MM.1S (cell line): ENCODE data around the gene CNEP1R1.

Experiments used
- DNase-seq: peaks from one replicate; pipeline ENCODE4 v3.0.0-alpha.2; 2015
- H2AFZ ChIP-seq: fragments of 300-600 bp; sonication (generic); 2 replicates; pipeline ENCODE4 v1.6.0; 2016; ENCODE audit warnings: antibody characterized with exemption, low read length
- H3F3A ChIP-seq: fragments of 300-600 bp; sonication (generic); 2 replicates; pipeline ENCODE4 v1.6.1; 2016; ENCODE audit warnings: mild to moderate bottlenecking, antibody characterized with exemption, low read length, moderate library complexity, mixed read lengths; ENCODE audit not compliant: insufficient read depth
- H3K27ac ChIP-seq: fragments of 300-600 bp; sonication (generic); 2 replicates; pipeline ENCODE4 v1.5.1; 2016; ENCODE audit warnings: mild to moderate bottlenecking, low read length
- H3K27me3 ChIP-seq: fragments of 300-600 bp; sonication (generic); replicated peaks from 2 replicates; pipeline ENCODE4 v1.6.0; 2016; ENCODE audit warnings: low read length; ENCODE audit not compliant: insufficient read depth
- H3K36me3 ChIP-seq: fragments of 300-600 bp; sonication (generic); replicated peaks from 2 replicates; pipeline ENCODE4 v1.6.1; 2016; ENCODE audit warnings: mild to moderate bottlenecking, low read length, mixed read lengths; ENCODE audit not compliant: insufficient read depth
- H3K4me1 ChIP-seq: fragments of 300-600 bp; sonication (generic); 2 replicates; pipeline ENCODE4 v1.6.1; 2016; ENCODE audit warnings: low read length, mixed read lengths
- H3K4me2 ChIP-seq: fragments of 300-600 bp; sonication (generic); 2 replicates; pipeline ENCODE4 v1.6.0; 2016; ENCODE audit warnings: low read depth, low read length
- H3K4me3 ChIP-seq: fragments of 300-600 bp; sonication (generic); 2 replicates; pipeline ENCODE4 v1.5.1; 2016; ENCODE audit warnings: low read length, mixed read lengths
- H3K79me2 ChIP-seq: fragments of 300-600 bp; sonication (generic); 2 replicates; pipeline ENCODE4 v1.6.1; 2016; ENCODE audit warnings: mixed run types, low read length, mixed read lengths
- H3K9ac ChIP-seq: fragments of 300-600 bp; sonication (generic); 2 replicates; pipeline ENCODE4 v1.6.1; 2016; ENCODE audit warnings: low read length, mixed read lengths
- H3K9me2 ChIP-seq: fragments of 300-600 bp; sonication (generic); replicated peaks from 2 replicates; pipeline ENCODE4 v1.6.1; 2016; ENCODE audit warnings: mild to moderate bottlenecking, low read length, mixed read lengths; ENCODE audit not compliant: insufficient read depth
- H3K9me3 ChIP-seq: fragments of 300-600 bp; sonication (generic); replicated peaks from 2 replicates; pipeline ENCODE4 v1.6.1; 2016; ENCODE audit warnings: mild to moderate bottlenecking, low read length, mixed read lengths; ENCODE audit not compliant: insufficient read depth
- H4K20me1 ChIP-seq: fragments of 300-600 bp; sonication (generic); 2 replicates; pipeline ENCODE4 v1.6.1; 2016; ENCODE audit warnings: mild to moderate bottlenecking, low read length, moderate library complexity, mixed read lengths; ENCODE audit not compliant: insufficient read depth
- CTCF ChIP-seq: fragments of 300-600 bp; sonication (generic); IDR thresholded peaks from 2 replicates; pipeline ENCODE4 v1.5.1; 2016; ENCODE audit warnings: antibody characterized with exemption, low read length, mixed read lengths
- EZH2 ChIP-seq: fragments of 300-600 bp; sonication (generic); optimal IDR thresholded peaks from 2 replicates; pipeline ENCODE3; 2017; ENCODE audit warnings: low read depth, mild to moderate bottlenecking, antibody characterized with exemption, low read length, mixed read lengths
- EZH2phosphoT487 ChIP-seq: fragments of 300-600 bp; sonication (generic); IDR thresholded peaks from 2 replicates; pipeline ENCODE4 v1.6.1; 2018; ENCODE audit warnings: antibody characterized with exemption, low read length

Gene CNEP1R1

DNA sequence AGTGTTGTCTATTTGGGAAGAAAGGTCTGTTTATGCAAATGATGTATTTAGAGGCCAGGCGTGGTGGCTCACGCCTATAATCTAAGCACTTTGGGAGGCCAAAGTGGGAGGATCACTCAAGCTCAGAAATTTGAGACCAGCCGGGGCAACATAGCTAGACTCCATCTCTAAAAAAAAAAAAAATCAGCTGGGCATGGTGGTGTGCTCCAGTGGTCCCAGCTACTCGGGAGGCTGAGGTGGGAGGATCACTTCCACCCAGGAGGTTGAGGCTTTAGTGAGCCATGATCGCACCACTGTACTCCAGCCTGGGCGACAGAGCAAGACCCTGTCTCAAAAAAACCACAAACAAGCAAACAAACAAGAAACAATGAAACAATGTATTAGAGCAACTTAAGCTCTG, 21.8 kb downstream of the CNEP1R1 start:
- Histone ChIP-seq H3K9me3 (no peaks in the 10 kb centered on the region), H3K36me3 (no peaks in the 10 kb centered on the region), H4K20me1 (no peaks in the 10 kb centered on the region), H3K4me3 (no peak overlapping the region), H3K27ac (no peak overlapping the region), H3K9me2 (no peaks in the 10 kb centered on the region), H3K9ac (no peak overlapping the region), H3K4me2 (no peak overlapping the region), H3F3A (no peaks in the 10 kb centered on the region), H3K4me1 (no peaks in the 10 kb centered on the region), H3K79me2 (no peaks in the 10 kb centered on the region), H2AFZ (no peak overlapping the region), H3K27me3 (no peaks in the 10 kb centered on the region)
- no peak for DNase-seq
- TF ChIP-seq EZH2phosphoT487 (no peak), EZH2 (no peak), CTCF (no peak)

- no peak overlapping the region for H3K27ac ChIP-seq
- H3K9ac ChIP-seq = no peak overlapping the region
- no peaks in the 10 kb centered on the region for H3K27me3 ChIP-seq
- H3K4me3 ChIP-seq = no peak overlapping the region
- no peaks in the 10 kb centered on the region for H3K9me2 ChIP-seq
- no peak overlapping the region for H2AFZ ChIP-seq
- no peak for TF ChIP-seq CTCF
- TF ChIP-seq EZH2phosphoT487 = no peak
- no peak for TF ChIP-seq EZH2
- no peak overlapping the region for H3K4me2 ChIP-seq
- no peaks in the 10 kb centered on the region for H3F3A ChIP-seq
- no peak for DNase-seq
- H3K79me2 ChIP-seq = no peaks in the 10 kb centered on the region
- no peaks in the 10 kb centered on the region for H3K4me1 ChIP-seq
- H4K20me1 ChIP-seq = no peaks in the 10 kb centered on the region
- no peaks in the 10 kb centered on the region for H3K9me3 ChIP-seq
- no peaks in the 10 kb centered on the region for H3K36me3 ChIP-seq
Measured at GRCh38 chr16:50047864-50048263, 22.8 kb downstream of the CNEP1R1 start.

DNA sequence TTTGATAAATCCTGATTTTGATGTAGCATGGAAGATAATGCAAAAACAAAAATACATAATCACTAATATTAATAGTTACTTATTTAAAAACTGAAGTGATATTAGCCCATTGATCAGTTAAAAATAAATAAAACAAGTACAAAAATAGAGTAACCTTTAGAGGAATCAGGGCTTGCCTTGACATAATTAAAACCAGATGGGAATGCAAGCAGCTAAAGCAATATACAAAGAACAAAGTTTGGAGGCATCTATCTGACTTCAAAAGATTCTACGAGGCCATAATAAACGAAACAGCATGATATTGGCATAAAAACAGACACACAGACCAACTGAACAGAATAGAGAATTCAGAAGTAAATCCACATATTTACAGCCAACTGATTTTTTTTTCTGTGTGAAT, 25.8 kb downstream of the CNEP1R1 start:
- no peak for TF ChIP-seq CTCF
- no peak for TF ChIP-seq EZH2phosphoT487
- TF ChIP-seq EZH2 = no peak
- Histone ChIP-seq H3K27me3 (no peaks in the 10 kb centered on the region), H3K4me1 (no peaks in the 10 kb centered on the region), H3K36me3 (no peaks in the 10 kb centered on the region), H3F3A (no peaks in the 10 kb centered on the region), H4K20me1 (no peaks in the 10 kb centered on the region), H3K27ac (no peak overlapping the region), H3K4me3 (no peak overlapping the region), H3K9me3 (no peaks in the 10 kb centered on the region), H3K9me2 (no peaks in the 10 kb centered on the region), H2AFZ (no peak overlapping the region), H3K9ac (no peak overlapping the region), H3K79me2 (no peaks in the 10 kb centered on the region), H3K4me2 (no peak overlapping the region)
- no peak for DNase-seq

- no peaks in the 10 kb centered on the region for H4K20me1 ChIP-seq
- no peak overlapping the region for H3K4me3 ChIP-seq
- no peaks in the 10 kb centered on the region for H3K4me1 ChIP-seq
- H3K9ac ChIP-seq = no peak overlapping the region
- H3K27me3 ChIP-seq = no peaks in the 10 kb centered on the region
- no peak overlapping the region for H3K27ac ChIP-seq
- no peak overlapping the region for H2AFZ ChIP-seq
- H3K9me2 ChIP-seq = no peaks in the 10 kb centered on the region
- no peaks in the 10 kb centered on the region for H3K36me3 ChIP-seq
- DNase-seq = no peak
- no peaks in the 10 kb centered on the region for H3K79me2 ChIP-seq
- no peak overlapping the region for H3K4me2 ChIP-seq
- no peaks in the 10 kb centered on the region for H3K9me3 ChIP-seq
- no peak for TF ChIP-seq EZH2phosphoT487
- TF ChIP-seq CTCF = no peak
- TF ChIP-seq EZH2 = no peak
- H3F3A ChIP-seq = no peaks in the 10 kb centered on the region
Measured at GRCh38 chr16:50056226-50056625, 31.2 kb downstream of the CNEP1R1 start.
